NCI-H1436 treated with DMSO at 0.1 percent for 48 hours (cell line): ENCODE results near the gene HAUS8.

Experiments
- DNase-seq: peaks from one replicate; lab custom pipeline; 2025; lab: John Stamatoyannopoulos, UW

HAUS8 gene

DNA sequence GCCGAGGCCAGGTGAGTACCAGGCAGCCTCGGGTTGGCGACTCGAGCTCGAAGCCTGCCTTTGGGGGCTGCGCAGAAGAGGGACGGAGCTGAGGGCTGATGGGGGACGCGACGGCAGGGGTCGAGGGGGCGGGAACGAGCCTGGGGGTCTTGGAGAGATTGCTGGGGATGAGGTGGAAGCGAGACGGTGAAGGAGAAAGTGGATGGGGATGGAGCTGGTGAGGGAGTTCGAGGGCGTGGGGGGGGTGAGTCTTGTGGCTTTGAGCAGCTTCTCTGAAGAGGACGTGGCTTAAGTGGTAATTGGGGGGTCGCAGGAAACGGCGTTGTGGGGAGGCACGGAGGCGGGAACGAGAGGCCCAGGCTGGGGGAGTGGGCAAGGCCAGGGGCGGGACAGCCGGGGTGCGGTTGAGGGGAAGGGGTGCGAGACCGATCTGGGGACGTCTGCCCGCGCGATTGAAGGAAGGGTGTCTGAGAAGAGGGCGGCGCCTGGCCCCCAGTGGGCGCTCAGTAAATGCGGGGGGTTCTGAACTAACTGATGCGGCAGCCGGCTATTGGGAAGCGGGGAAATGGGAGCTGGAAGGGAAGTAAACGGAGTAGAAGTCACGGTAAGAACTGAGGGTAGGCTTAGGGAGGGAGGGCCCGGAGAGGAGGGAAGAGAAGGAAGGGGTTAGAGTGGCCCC lies 751 bp upstream of the HAUS8 start:
- no peak for DNase-seq

- no peak for DNase-seq
Observed at GRCh38 chr19:17074634-17075034, 618 bp downstream of the HAUS8 start.

GRCh38 chr19:17073869-17074633 lies 1.2 kb downstream of the HAUS8 start:
- DNase-seq: no peak

DNA sequence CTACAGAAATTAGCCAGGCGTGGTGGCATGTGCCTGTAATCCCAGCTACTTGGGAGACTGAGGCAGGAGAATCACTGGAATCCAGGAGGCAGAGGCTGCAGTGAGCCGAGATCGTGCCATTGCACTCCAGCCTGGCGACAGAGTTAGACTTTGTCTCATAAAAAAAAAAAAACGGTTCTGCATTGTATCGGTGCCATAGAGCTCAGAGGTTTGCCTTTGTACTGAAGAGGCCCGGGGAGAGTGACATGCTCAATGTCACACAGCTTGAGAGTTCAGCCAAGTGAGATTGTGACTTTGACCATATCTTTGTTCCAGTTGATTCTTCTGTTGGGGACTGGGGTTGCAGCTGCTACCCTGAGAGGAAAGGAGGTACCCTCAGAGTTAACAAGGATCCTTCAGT lies 4.3 kb downstream of the HAUS8 start:
- DNase-seq: no peak

DNA sequence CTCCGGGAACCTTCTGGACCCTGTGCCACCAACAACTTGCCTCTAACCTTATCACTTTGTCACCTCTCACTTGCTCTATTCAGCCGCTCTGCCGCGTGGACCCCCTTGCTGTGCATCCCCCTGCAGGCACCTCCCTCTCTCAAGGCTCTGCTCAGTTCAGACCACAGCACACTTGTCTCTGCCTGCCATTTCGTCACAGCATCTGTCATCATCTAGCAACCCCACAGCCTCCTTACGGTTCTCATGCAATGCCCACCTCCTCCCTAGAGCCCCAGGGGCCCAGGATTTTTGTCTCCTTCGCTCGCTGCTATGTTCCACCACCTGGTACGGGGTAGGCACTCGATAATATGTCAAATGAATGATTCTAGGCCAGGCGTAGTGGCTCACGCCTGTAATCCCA lies 4.8 kb downstream of the HAUS8 start:
- no peak for DNase-seq

GRCh38 chr19:17069193-17069592 lies 6.1 kb downstream of the HAUS8 start:
- DNase-seq: no peak

DNA sequence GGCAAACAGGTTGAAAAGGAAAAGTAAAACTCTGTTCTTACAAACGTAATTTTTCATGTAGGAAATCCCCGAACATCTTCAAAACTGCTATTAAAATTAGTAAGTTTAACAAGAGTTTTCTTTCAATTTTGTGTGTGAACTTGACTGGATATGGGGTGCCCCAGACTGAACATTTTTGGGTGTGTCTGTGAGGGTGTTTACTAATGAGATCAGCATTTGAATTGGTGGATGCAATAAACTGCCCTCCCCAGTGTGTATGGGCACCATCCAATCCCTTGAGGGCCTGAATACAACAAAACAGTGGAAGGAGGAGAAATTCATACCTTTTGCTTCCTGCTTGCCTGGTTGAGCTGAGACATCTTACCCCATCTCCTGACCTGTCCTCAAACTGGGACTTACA lies 11.8 kb downstream of the HAUS8 start:
- no peak for DNase-seq

GRCh38 chr19:17061691-17062090 lies 13.6 kb downstream of the HAUS8 start:
- no peak for DNase-seq

DNA sequence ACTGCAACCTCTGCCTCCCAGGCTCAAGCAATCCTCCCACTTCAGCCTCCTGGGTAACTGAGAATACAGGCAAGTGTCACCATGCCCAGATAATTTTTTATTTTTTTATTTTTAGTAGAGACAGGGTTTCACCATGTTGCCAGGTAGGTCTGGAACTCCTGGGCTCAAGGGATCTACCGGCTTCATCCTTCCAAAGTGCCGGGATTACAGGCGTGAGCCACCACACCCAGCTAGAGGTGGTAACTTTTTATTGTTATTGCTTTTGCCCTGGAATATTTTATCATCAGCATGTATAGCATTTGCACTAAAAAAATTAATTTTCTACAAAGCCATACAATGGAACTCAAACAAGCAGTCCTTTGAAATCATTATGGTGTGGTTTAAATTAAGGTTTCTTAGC lies 14.0 kb downstream of the HAUS8 start:
- no peak for DNase-seq

- DNase-seq: no peak
Observed at GRCh38 chr19:17060802-17061201, 14.4 kb downstream of the HAUS8 start.

GRCh38 chr19:17058236-17058635 lies 17.0 kb downstream of the HAUS8 start:
- no peak for DNase-seq

DNA sequence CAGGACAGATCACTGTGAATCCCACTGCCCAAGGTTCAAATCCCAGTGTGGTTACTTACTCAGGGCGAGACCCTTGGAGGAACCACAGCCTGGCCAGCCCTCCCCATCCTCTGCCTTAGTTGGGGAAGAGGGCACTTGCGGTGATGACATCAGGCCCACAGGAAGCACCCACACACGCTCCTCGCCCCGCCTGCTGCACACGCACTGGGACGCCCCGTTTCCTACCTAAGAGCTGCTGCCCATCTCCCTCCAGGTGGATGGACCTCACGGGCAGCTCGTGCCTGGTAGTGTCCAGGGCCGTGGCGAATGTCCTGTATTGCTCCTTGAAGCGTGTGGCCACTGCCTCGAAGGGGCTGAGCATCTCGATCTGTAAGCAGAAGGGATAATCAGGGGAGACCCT lies 19.6 kb downstream of the HAUS8 start:
- no peak for DNase-seq

- no peak for DNase-seq
Observed at GRCh38 chr19:17054746-17055145, 20.5 kb downstream of the HAUS8 start.

GRCh38 chr19:17052439-17052838 lies 22.8 kb downstream of the HAUS8 start:
- DNase-seq: no peak

DNA sequence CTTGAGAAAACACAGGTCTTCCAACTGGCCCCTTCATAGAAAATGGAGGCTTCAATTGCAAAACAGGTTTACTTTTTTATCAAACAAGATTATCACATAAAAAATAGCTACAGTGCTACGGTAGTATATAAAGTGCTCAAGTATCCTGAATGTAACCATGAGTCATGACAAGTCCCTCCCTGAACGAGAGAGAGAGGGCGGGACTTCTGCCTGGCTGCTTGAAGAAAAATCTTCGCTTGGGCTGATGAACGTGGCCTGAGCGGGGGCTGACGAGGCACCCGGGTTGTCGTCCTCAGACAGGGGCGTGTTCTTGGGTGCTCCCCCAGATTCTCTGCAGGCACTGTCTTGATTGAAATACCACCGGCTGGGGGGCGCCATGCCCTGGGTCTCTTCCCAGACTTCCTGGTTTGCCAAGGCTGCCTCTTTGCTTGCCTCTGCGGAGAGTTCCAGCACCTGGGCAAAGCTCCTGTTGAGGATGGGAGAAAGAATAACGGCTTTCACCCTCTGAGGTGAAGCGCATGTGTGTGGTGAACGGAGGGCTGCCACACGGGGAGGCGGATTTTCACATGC lies 25.5 kb downstream of the HAUS8 start:
- no peak for DNase-seq

- DNase-seq: no peak
Observed at GRCh38 chr19:17048885-17049453, 26.3 kb downstream of the HAUS8 start.

GRCh38 chr19:17045907-17046502 lies 29.2 kb downstream of the HAUS8 start:
- no peak for DNase-seq

DNA sequence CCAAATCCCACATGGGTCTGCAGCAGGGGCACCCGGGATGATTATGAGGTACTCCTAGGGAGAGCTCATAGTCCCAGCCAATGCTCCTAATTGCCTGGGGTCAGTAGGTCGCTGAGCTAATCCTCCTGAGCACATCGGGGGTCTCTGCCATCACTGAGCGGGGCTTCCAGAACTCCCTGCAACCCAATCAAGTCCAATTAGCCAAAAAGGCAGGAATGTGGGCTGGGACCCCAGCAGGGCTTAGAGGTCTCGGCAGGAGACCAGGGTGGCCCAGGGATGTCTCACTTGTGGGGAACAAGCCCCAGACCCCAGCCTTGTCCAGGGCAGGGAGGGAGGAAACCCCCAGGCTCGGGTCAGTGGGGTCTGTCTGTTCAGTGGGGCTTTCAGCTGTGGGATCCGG lies 31.5 kb downstream of the HAUS8 start:
- DNase-seq: no peak

- no peak for DNase-seq
Observed at GRCh38 chr19:17041976-17042375, 33.3 kb downstream of the HAUS8 start.

DNA sequence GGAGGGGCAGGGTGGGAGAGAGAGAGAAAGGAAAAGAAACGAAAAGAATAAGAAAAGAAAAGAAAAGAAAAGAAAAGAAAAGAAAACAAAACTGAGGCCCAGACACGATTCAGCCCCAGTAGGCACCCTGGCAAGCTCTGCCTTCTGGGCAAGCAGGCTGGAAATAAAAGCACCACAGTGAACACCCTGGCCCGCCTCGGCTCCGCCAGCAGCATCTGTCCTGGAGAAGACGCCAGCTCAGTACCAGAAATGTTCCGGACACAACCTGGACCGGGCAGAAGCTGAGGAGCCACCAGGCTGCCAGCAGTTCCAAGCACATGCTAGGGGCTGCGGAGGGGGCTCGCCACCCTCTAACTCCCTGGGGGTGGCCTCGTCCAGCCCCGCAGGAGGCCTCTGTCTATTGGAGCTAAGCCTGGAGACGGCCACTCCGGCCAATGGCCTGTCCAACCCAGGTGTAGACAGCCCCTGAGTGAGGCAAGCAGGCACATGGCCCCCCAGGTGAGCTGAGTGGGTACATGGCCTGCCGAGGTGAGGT lies 37.2 kb downstream of the HAUS8 start:
- DNase-seq: no peak

DNA sequence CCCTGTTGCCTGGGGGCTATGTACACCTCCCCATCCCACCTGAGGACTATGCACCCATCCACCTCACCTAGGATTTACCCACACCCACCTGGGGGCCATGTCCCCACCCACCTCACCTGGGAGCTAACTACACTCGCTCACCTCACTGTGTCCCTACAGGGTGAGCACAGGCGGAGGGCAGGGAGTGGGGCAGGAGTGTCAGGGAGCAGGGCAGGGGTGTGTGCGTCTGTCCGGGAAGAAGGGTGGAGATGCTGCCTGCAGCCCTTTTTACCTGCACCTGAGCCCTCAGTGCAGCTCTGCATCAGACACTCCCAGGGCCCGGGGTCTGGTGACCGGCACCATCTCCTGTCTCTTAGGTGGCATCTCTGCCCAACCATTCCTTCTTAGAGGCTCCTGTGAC lies 38.1 kb downstream of the HAUS8 start:
- DNase-seq: no peak

- DNase-seq: no peak
Observed at GRCh38 chr19:17036640-17037039, 38.6 kb downstream of the HAUS8 start.
